ENCODE data around the gene RAB10. TPM values are rescaled to one million over a fixed set of nuclear protein-coding genes. Genes with fewer than 3 reads are reported as not detected.

Gene RAB10
- total and polyA plus RNA-seq, 8 donors, result 22.2 to 591 (median 71.7) TPM

- Histone ChIP-seq H3K27ac (no peak overlapping the region), H3K27me3 (peaks cover 0 to 21% (median 3%) of the 10 kb centered on the region in 3 donors), H3K4me3 (no peak overlapping the region), H3K4me1 (peaks cover 9 to 40% (median 29%) of the 10 kb centered on the region in 4 donors), H3K36me3 (peaks cover 0 to 4% (median 0%) of the 10 kb centered on the region in 4 donors), H3K9me3 (no peaks in the 10 kb centered on the region)
- 94 to 96% (median 96%) methylated on average over 10 to 11 of the region's 11 CpGs for WGBS, 5 donors
- TF ChIP-seq POLR2A (IDR thresholded peaks at IDR 0.05) (no peak), EP300 (IDR thresholded peaks at IDR 0.05) (no peak), POLR2AphosphoS5 (IDR thresholded peaks at IDR 0.05) (no peak), CTCF (IDR thresholded peaks at IDR 0.05) (no peak)
- intact Hi-C loops (cut with DNase I; ENCODE audit: low total_unique reads), result no loop called here
- DNase-seq, result no peak
These were observed 149.2 kb downstream of the RAB10 start for GRCh38 chr2:26182887-26183630.

DNA sequence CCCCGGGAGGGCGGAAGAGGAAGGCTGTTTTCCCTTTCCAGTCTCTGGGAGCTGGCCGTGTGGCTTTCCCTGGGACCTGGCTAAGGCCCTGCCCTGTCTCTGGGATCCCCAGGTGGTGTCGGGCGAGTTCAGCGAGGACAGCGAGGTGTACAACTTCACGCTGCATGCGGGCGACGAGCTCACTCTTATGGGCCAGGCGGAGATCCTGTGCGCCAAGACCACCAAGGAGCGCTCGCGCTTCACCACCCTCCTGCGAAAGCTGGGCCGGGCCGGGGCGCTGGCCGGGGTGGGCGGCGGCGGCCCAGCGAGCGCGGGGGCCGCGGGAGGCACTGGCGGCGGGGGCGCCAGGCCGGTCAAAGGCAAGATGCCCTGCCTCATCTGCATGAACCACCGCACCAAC, 150.2 kb downstream of the RAB10 start:
- Histone ChIP-seq H3K4me1 (peaks cover 6 to 32% (median 22%) of the 10 kb centered on the region in 4 donors), H3K27ac (peak overlapping the region in 1 of 5 donors; percentile 63)
- TF ChIP-seq EP300 (IDR thresholded peaks at IDR 0.05), result no peak
- TF ChIP-seq POLR2A (IDR thresholded peaks at IDR 0.05), result no peak

DNA sequence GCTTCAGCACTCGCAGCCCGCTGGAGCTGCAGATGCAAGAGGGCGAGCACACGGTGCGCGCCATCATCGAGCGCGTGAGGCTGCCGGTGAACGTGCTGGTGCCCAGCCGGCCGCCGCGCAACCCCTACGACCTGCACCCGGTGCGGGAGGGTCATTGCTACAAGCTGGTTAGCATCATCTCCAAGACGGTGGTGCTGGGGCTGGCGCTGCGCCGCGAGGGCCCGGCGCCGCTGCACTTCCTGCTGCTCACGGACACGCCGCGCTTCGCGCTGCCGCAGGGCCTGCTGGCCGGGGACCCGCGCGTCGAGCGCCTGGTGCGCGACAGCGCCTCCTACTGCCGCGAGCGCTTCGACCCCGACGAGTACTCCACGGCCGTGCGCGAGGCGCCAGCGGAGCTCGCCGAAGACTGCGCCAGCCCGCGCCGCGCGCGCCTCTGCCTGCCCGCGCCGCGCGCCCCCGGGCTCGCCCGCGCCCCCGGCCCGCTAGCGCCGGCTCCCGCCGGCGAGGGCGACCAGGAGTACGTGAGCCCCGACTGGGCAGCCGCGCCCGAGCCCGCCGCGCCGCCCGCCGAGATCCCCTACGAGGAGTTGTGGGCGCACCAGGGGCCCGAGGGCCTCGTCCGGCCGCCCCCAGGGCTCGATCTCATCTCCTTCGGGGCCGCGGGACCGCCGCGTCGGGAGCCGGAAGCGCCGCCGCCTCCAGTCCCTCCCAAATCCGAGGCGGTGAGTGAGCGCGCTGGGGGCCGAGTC, 150.8 kb downstream of the RAB10 start:
- 2 to 13% (median 6%) methylated on average over 3 to 114 of the region's 114 CpGs for WGBS, 5 donors
- Histone ChIP-seq H3K9me3 (no peaks in the 10 kb centered on the region), H3K4me3 (peak overlapping the region; percentile 57 to 63 (median 62)), H3K4me1 (peaks cover 0 to 26% (median 16%) of the 10 kb centered on the region in 4 donors), H3K27ac (peak overlapping the region in 4 of 5 donors; percentile 50 to 81 (median 62)), H3K36me3 (peaks cover 0 to 8% (median 3%) of the 10 kb centered on the region in 4 donors), H3K27me3 (peaks cover 0 to 12% (median 0%) of the 10 kb centered on the region in 3 donors)
- peak; percentile 84 to 97 for DNase-seq
- TF ChIP-seq EP300 (IDR thresholded peaks at IDR 0.05), result no peak
- peak in 3 of 7 experiments; percentile 30 to 70 (median 42) for TF ChIP-seq CTCF (IDR thresholded peaks at IDR 0.05)
- TF ChIP-seq POLR2AphosphoS5 (IDR thresholded peaks at IDR 0.05), result peak in 1 of 3 donors; percentile 28
- TF ChIP-seq POLR2A (IDR thresholded peaks at IDR 0.05), result no peak
- intact Hi-C loops (cut with DNase I; ENCODE audit: low total_unique reads), result no loop called here

More for the DNA sequence above, 150.2 kb downstream of the RAB10 start:
- Histone ChIP-seq H3K9me3 (no peaks in the 10 kb centered on the region), H3K4me3 (peak overlapping the region; percentile 57 to 63 (median 62)), H3K27me3 (peaks cover 0 to 18% (median 3%) of the 10 kb centered on the region in 3 donors), H3K36me3 (peaks cover 0 to 5% (median 2%) of the 10 kb centered on the region in 4 donors)
- WGBS, 5 donors, result 58 to 75% (median 60%) methylated on average over 23 to 34 of the region's 34 CpGs
- DNase-seq, result no peak
- intact Hi-C loops (cut with DNase I; ENCODE audit: low total_unique reads), result no loop called here

DNA sequence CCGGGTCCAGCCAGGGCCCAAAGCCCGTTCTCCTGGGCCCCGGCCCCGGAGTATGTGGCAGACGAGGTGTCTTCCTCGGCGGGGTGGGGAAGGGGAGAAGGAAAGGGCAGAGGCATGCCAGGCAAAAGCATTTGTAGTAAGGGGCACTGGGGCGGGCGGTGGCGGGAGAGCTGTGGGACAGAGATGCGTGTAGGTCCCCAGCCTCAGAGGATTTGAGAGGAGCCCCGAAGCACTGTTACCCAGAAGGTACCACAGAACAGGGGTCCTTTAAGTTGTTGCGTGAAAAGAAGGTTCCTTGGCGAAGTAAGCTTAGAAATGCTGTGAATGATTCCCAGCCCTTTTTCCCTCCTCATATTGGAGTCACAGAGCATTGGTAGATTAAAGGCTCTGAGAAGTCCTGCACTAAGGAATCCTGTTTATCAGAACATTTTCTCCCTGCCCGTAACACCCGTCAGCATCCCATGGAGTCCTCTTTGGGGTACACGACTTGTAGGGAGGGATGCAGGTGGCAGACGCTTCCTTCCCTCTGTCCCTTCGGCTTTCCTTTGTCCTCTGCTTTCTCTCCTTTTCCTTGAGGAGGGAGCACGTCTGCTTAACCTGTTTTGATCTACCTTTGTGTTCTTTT, 151.5 kb downstream of the RAB10 start:
- no peak for TF ChIP-seq POLR2A (IDR thresholded peaks at IDR 0.05)
- TF ChIP-seq POLR2AphosphoS5 (IDR thresholded peaks at IDR 0.05), result no peak
- no peak for TF ChIP-seq CTCF (IDR thresholded peaks at IDR 0.05)
- no peak for TF ChIP-seq EP300 (IDR thresholded peaks at IDR 0.05)
- 49 to 70% (median 53%) methylated on average over 13 to 20 of the region's 20 CpGs for WGBS, 5 donors
- H3K9me3 ChIP-seq, result no peaks in the 10 kb centered on the region
- H3K27ac ChIP-seq, result peak overlapping the region in 4 of 5 donors; percentile 50 to 81 (median 62)
- H3K4me3 ChIP-seq, result peak overlapping the region; percentile 57 to 63 (median 62)
- no peak for DNase-seq
- peaks cover 0 to 24% (median 15%) of the 10 kb centered on the region in 4 donors for H3K4me1 ChIP-seq
- H3K36me3 ChIP-seq, result peaks cover 5 to 14% (median 8%) of the 10 kb centered on the region in 4 donors
- peaks cover 0 to 6% (median 0%) of the 10 kb centered on the region in 3 donors for H3K27me3 ChIP-seq
- intact Hi-C loops (cut with DNase I; ENCODE audit: low total_unique reads), result no loop called here

Measured in stomach (tissue), 9 donors.